GM23338 (cell line): ENCODE results near the gene TCEANC. TPM values are rescaled to one million over a fixed set of nuclear protein-coding genes. Genes with fewer than 3 reads are reported as not detected.

Source experiments
- ATAC-seq: fragments of 200-7000 bp; cut with Tn5 transposase; 3 replicates; pipeline ENCODE4 v1.9.1; 2020
- DNase-seq: peaks from one replicate; pipeline ENCODE4 v3.0.0-alpha.2; 2015; ENCODE audit warnings: low spot score
- H2AFZ ChIP-seq: fragments of 200-600 bp; sonication (generic); 2 replicates; pipeline ENCODE4 v1.8.0; 2016; ENCODE audit warnings: antibody characterized with exemption, mild to moderate bottlenecking, moderate library complexity
- H3F3A ChIP-seq: fragments of 200-600 bp; sonication (generic); replicated peaks from 2 replicates; pipeline ENCODE4 v1.8.0; 2017; ENCODE audit warnings: antibody characterized with exemption, mixed run types, low read depth
- H3K27ac ChIP-seq: fragments of 200-600 bp; sonication (generic); 2 replicates; pipeline ENCODE4 v1.6.1; 2016; ENCODE audit warnings: low read depth
- H3K27me3 ChIP-seq: fragments of 200-600 bp; sonication (generic); 2 replicates; pipeline ENCODE4 v1.8.0; 2016; ENCODE audit warnings: mild to moderate bottlenecking, mixed run types, moderate library complexity; ENCODE audit not compliant: insufficient read depth
- H3K36me3 ChIP-seq: fragments of 200-600 bp; sonication (generic); 2 replicates; pipeline ENCODE4 v1.8.0; 2016; ENCODE audit warnings: mild to moderate bottlenecking; ENCODE audit not compliant: insufficient read depth
- H3K4me1 ChIP-seq: fragments of 200-600 bp; sonication (generic); 2 replicates; pipeline ENCODE4 v1.8.0; 2016; ENCODE audit warnings: mild to moderate bottlenecking, moderate library complexity; ENCODE audit not compliant: insufficient read depth
- H3K4me2 ChIP-seq: fragments of 200-600 bp; sonication (generic); 2 replicates; pipeline ENCODE4 v1.7.1; 2017; ENCODE audit warnings: mixed run types
- H3K4me3 ChIP-seq: fragments of 200-600 bp; sonication (generic); 2 replicates; pipeline ENCODE4 v1.6.1; 2016; ENCODE audit warnings: mixed run types
- H3K79me2 ChIP-seq: fragments of 200-600 bp; sonication (generic); replicated peaks from 2 replicates; pipeline ENCODE4 v1.8.0; 2017; ENCODE audit warnings: mild to moderate bottlenecking; ENCODE audit not compliant: insufficient read depth
- H3K9me2 ChIP-seq: fragments of 200-600 bp; sonication (generic); 2 replicates; pipeline ENCODE4 v1.8.0; 2017; ENCODE audit not compliant: insufficient read depth
- H4K20me1 ChIP-seq: fragments of 200-600 bp; sonication (generic); replicated peaks from 2 replicates; pipeline ENCODE4 v1.8.0; 2017; ENCODE audit warnings: mild to moderate bottlenecking; ENCODE audit not compliant: insufficient read depth
- H3K27ac Mint-ChIP-seq: 2 replicates; pipeline ENCODE4 v1.8.0; 2020; ENCODE audit warnings: inconsistent platforms, mild to moderate bottlenecking, moderate library complexity, mixed read lengths
- H3K27me3 Mint-ChIP-seq: 3 replicates; pipeline ENCODE4 v1.8.0; 2022; ENCODE audit warnings: low read depth, mild to moderate bottlenecking, moderate library complexity, mixed read lengths, inconsistent platforms; ENCODE audit not compliant: insufficient read depth, poor library complexity
- H3K36me3 Mint-ChIP-seq: 3 replicates; pipeline ENCODE4 v1.8.0; 2021; ENCODE audit warnings: low read depth, mild to moderate bottlenecking, inconsistent platforms, moderate library complexity, mixed read lengths
- H3K4me1 Mint-ChIP-seq: 3 replicates; pipeline ENCODE4 v1.8.0; 2020; ENCODE audit warnings: mild to moderate bottlenecking, inconsistent platforms, mixed read lengths
- H3K4me3 Mint-ChIP-seq: 3 replicates; pipeline ENCODE4 v1.8.0; 2021; ENCODE audit warnings: moderate library complexity, mild to moderate bottlenecking, inconsistent platforms, mixed read lengths
- H3K9me3 Mint-ChIP-seq: 3 replicates; pipeline ENCODE4 v1.8.0; 2020; ENCODE audit warnings: moderate library complexity, mild to moderate bottlenecking, inconsistent platforms, mixed read lengths
- CREB1 ChIP-seq: fragments of 250-450 bp; sonication (Bioruptor Pico); IDR thresholded peaks from 2 replicates; pipeline ENCODE4 v1.5.0; 2020; ENCODE audit warnings: low read depth, mild to moderate bottlenecking, moderate library complexity
- CTCF ChIP-seq, 2 experiments: fragments of 200-600 bp in 1 of 2; sonication (generic) in 1 of 2; conservative IDR thresholded peaks; 2 replicates each; pipeline versions ENCODE4 v1.5.1 to v1.6.1; 2016 to 2017; ENCODE audit warnings: antibody characterized with exemption in 2 of 2, low read depth in 2 of 2, mild to moderate bottlenecking in 2 of 2, moderate library complexity in 1 of 2
- EZH2 ChIP-seq: fragments of 200-600 bp; sonication (generic); IDR thresholded peaks from one replicate; pipeline ENCODE4 v1.8.0; 2017; ENCODE audit warnings: antibody characterized with exemption, mild to moderate bottlenecking, low read depth; ENCODE audit not compliant: unreplicated experiment
- EZH2phosphoT487 ChIP-seq: fragments of 200-600 bp; sonication (generic); IDR thresholded peaks from one replicate; pipeline ENCODE4 v1.8.1; 2018; ENCODE audit warnings: antibody characterized with exemption; ENCODE audit not compliant: unreplicated experiment
- JUNB ChIP-seq: IDR thresholded peaks from one replicate; pipeline ENCODE4 v1.6.1; 2016; ENCODE audit warnings: antibody characterized with exemption; ENCODE audit not compliant: unreplicated experiment
- NANOG ChIP-seq: IDR thresholded peaks from 2 replicates; pipeline ENCODE4 v1.6.1; 2016; ENCODE audit warnings: antibody characterized with exemption, borderline replicate concordance
- POLR2AphosphoS5 ChIP-seq: IDR thresholded peaks from 2 replicates; pipeline ENCODE4 v1.6.1; 2016; ENCODE audit warnings: antibody characterized with exemption, low read depth
- REST ChIP-seq: IDR thresholded peaks from one replicate; pipeline ENCODE4 v1.6.1; 2018; ENCODE audit warnings: antibody characterized with exemption; ENCODE audit not compliant: unreplicated experiment
- STAT1 ChIP-seq: IDR thresholded peaks from one replicate; pipeline ENCODE4 v1.6.1; 2016; ENCODE audit warnings: antibody characterized with exemption; ENCODE audit not compliant: unreplicated experiment
- ZNF114 ChIP-seq: fragments of 250-450 bp; sonication (Bioruptor Pico); IDR thresholded peaks from 2 replicates; pipeline ENCODE4 v1.5.0; 2020; ENCODE audit warnings: mild to moderate bottlenecking, moderate library complexity
- ZNF331 ChIP-seq: fragments of 250-450 bp; sonication (Bioruptor Pico); IDR thresholded peaks from 2 replicates; pipeline ENCODE4 v1.5.0; 2020; ENCODE audit warnings: low read depth, mild to moderate bottlenecking, moderate library complexity
- ZNF462 ChIP-seq: fragments of 250-450 bp; sonication (Bioruptor Pico); IDR thresholded peaks from 2 replicates; pipeline ENCODE4 v1.5.0; 2020; ENCODE audit warnings: mild to moderate bottlenecking, moderate library complexity
- polyA plus RNA-seq: library from polyadenylated mRNA; unstranded; fragments of >200 nt; fragmentation: Nextera tagmentation; extraction: Ambion mirVana; gene quantifications from 2 replicates; pipeline ENCODE4 v1.2.1, GENCODE V29; 2016
- total RNA-seq: library from RNA; depleted of rRNA; stranded (reverse); fragments of >200 nt; shearing (Covaris generic); gene quantifications from 2 replicates; pipeline ENCODE4 v1.2.3, GENCODE V29; 2014

The TCEANC gene
- total and polyA plus RNA-seq, 2 experiments from 2014 or later: 1.2 to 2.5 TPM

- H3K27ac Mint-ChIP-seq: no peak overlapping the region
- no peaks in the 10 kb centered on the region for H3K27me3 Mint-ChIP-seq
- Histone ChIP-seq H3K79me2 (no peaks in the 10 kb centered on the region), H3K9me2 (no peaks in the 10 kb centered on the region), H3K4me3 (no peak overlapping the region), H4K20me1 (no peaks in the 10 kb centered on the region), H2AFZ (no peak overlapping the region), H3K36me3 (no peaks in the 10 kb centered on the region), H3F3A (no peaks in the 10 kb centered on the region), H3K27me3 (no peaks in the 10 kb centered on the region), H3K4me2 (no peak overlapping the region), H3K27ac (no peak overlapping the region), H3K4me1 (no peaks in the 10 kb centered on the region)
- no peak for TF ChIP-seq CTCF (conservative IDR thresholded peaks at IDR 0.05; ENCODE audit: low read depth in 2 of 2)
- TF ChIP-seq CREB1 (CRISPR knock-in tag): no peak
- no peak for TF ChIP-seq JUNB
- TF ChIP-seq EZH2: no peak
- TF ChIP-seq ZNF114: no peak
- TF ChIP-seq NANOG: no peak
- no peak for TF ChIP-seq REST
- no peak for TF ChIP-seq STAT1
- no peak for TF ChIP-seq POLR2AphosphoS5
- TF ChIP-seq ZNF462 (CRISPR knock-in tag): no peak
- no peak for TF ChIP-seq ZNF331 (CRISPR knock-in tag)
- no peak for TF ChIP-seq EZH2phosphoT487
- no peak for DNase-seq
- no peaks in the 10 kb centered on the region for H3K36me3 Mint-ChIP-seq
- H3K4me3 Mint-ChIP-seq: no peak overlapping the region
- H3K9me3 Mint-ChIP-seq: no peaks in the 10 kb centered on the region; the same call in 2 of the 3 replicates
- no peak for ATAC-seq
- no peaks in the 10 kb centered on the region for H3K4me1 Mint-ChIP-seq
Measured at GRCh38 chrX:13681595-13681994, 28.7 kb downstream of the TCEANC start.
